ENCODE results near the gene KCNIP4.

The KCNIP4 gene

GRCh38 chr4:21680326-21680898 is 268.2 kb downstream of the KCNIP4 start:
- no peak for DNase-seq

GRCh38 chr4:21678711-21679110 is 269.9 kb downstream of the KCNIP4 start:
- DNase-seq, result no peak

GRCh38 chr4:21677173-21677572 is 271.4 kb downstream of the KCNIP4 start:
- no peak for DNase-seq

GRCh38 chr4:21664355-21664754 is 284.2 kb downstream of the KCNIP4 start:
- DNase-seq, result no peak

GRCh38 chr4:21656832-21657231 is 291.7 kb downstream of the KCNIP4 start:
- DNase-seq, result no peak

GRCh38 chr4:21655031-21655430 is 293.5 kb downstream of the KCNIP4 start:
- no peak for DNase-seq

GRCh38 chr4:21652508-21653231 is 295.9 kb downstream of the KCNIP4 start:
- DNase-seq, result no peak

GRCh38 chr4:21649391-21650090 is 299.0 kb downstream of the KCNIP4 start:
- DNase-seq, result no peak

- no peak for DNase-seq
Measured at GRCh38 chr4:21645776-21646175, 302.8 kb downstream of the KCNIP4 start.

- no peak for DNase-seq
Measured at GRCh38 chr4:21641696-21642095, 306.9 kb downstream of the KCNIP4 start.

- no peak for DNase-seq
Measured at GRCh38 chr4:21638171-21638725, 310.3 kb downstream of the KCNIP4 start.

GRCh38 chr4:21628916-21629610 is 319.5 kb downstream of the KCNIP4 start:
- DNase-seq, result no peak

- DNase-seq, result no peak
Measured at GRCh38 chr4:21628116-21628670, 320.4 kb downstream of the KCNIP4 start.

GRCh38 chr4:21625447-21625846 is 323.1 kb downstream of the KCNIP4 start:
- no peak for DNase-seq

GRCh38 chr4:21605006-21605405 is 343.6 kb downstream of the KCNIP4 start:
- DNase-seq, result no peak

GRCh38 chr4:21596521-21596920 is 352.1 kb downstream of the KCNIP4 start:
- DNase-seq, result no peak

- no peak for DNase-seq
Measured at GRCh38 chr4:21593671-21594001, 354.9 kb downstream of the KCNIP4 start.

- DNase-seq, result no peak
Measured at GRCh38 chr4:21592970-21593670, 355.5 kb downstream of the KCNIP4 start.

GRCh38 chr4:21577056-21577455 is 371.5 kb downstream of the KCNIP4 start:
- DNase-seq, result no peak

- DNase-seq, result no peak
Measured at GRCh38 chr4:21571100-21571499, 377.5 kb downstream of the KCNIP4 start.

GRCh38 chr4:21569638-21570037 is 378.9 kb downstream of the KCNIP4 start:
- DNase-seq, result no peak

GRCh38 chr4:21555083-21555482 is 393.5 kb downstream of the KCNIP4 start:
- no peak for DNase-seq

Data from T-helper 9 cell (primary cell).